ENCODE data around the gene TTC9B.
A peak's percentile ranks its signal among the peaks of the same experiment; 100 is the strongest.
"Not testable (repeated sequence)": the region's sequence is repeated elsewhere in the genome, so short reads cannot be mapped to it uniquely, and the experiment has no call there.

TTC9B gene

DNA sequence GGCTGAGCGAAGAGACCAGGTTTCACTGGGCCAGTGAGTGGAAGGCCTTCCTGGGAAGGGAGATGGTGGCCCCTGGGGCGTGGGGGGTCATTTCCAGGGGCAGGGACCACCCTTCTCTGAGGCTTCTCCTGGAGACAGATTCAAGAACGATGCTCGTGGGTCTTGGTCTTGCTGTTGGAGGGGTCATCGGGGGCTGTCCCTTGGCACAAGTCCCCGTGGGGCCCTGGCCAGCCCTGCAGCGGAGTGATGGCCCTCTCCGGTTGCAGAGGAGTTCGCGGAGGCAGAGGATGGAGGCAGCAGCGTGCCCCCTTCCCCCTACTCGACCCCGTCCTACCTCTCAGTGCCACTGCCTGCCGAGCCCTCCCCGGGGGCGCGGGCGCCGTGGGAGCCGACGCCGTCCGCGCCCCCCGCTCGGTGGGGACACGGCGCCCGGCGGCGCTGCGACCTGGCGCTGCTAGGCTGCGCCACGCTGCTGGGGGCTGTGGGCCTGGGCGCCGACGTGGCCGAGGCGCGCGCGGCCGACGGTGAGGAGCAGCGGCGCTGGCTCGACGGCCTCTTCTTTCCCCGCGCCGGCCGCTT lies 4.8 kb downstream of the TTC9B start:
- DNase-seq: no peak

DNA sequence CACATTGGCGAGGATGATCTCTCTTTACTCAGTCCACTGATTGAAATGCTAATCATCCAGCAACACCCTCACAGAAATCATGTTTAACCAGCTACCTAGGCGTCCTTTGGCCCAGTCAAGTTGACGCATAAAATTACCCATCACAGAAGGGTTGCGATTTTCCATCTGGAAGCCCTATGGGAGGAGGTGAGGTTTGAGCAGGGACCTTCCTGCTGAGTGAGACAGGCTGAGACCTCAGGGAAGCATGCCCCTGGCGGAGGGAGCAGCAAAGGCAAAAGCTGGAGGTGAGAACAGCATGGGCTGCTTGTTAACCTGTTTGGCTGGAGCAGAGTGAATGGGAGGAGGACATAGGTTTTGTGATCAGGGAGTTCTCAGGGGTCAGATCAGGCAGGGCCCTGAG lies 7.3 kb downstream of the TTC9B start:
- no peak for DNase-seq

DNA sequence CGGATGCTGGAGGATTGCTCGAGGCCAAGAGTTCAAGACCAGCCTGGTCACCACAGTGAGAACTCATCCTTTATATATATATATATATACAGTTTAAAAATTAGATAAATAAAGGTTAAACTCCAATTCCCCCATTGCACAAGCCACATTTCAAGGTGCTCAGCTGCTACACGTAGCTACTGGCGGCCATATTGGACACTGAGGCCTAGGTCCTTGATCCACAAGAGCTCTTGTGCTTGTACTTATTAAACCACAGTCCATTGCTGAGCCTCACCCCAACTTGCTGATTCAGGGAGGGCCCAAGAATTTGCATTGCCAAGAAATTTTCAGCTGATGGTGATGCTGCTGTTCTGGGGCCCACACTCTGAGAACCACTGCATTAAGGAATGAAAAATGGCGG lies 9.6 kb downstream of the TTC9B start:
- no peak for DNase-seq

GRCh38 chr19:40205760-40206159 lies 12.4 kb downstream of the TTC9B start:
- no peak for DNase-seq

- DNase-seq: no peak
Measured at GRCh38 chr19:40204381-40204780, 13.8 kb downstream of the TTC9B start.

GRCh38 chr19:40200341-40201099 lies 17.7 kb downstream of the TTC9B start:
- DNase-seq: no peak

DNA sequence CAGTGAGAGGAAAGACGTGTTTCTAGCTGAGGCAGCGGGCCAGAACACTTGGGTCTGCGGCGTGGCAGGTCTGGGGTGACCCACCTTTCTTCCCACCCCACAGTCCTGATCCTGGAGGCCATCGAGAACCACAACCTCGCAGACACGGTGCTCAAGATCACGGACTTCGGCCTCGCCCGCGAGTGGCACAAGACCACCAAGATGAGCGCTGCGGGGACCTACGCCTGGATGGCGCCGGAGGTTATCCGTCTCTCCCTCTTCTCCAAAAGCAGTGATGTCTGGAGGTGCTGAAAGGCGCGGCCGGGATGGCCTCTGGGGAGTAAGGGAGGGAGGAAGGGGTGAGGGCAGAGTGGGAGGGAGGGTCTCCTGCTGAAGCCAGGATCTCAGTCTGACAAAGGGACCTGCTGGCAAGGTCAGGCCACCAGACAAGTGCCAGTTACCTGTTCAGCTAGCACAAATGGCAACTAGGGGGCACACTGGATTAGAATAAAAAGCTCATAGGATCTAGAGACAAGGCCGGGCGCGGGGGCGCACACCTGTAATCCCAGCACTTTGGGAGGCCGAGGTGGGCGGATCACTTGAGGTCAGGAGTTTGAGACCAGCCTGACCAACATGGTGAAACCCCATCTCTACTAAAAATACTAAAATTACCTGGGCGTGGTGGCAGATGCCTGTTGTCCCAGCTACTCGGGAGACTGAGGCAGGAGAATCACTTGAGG lies 19.8 kb downstream of the TTC9B start:
- no peak for DNase-seq

DNA sequence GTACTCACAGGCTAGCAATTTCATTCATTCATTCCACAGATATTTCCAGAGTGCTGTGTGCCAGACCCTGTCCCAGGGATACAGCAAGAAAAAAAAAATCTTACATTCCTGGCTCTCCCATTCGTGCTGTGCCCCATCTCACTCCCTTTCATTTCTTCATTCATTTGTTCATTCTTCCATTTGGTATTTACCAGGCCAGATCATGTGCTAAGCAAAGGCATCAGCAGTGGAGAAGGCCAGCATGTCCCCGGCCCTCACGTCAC lies 24.7 kb downstream of the TTC9B start:
- DNase-seq: no peak

GRCh38 chr19:40192758-40193586 lies 25.2 kb downstream of the TTC9B start:
- no peak for DNase-seq

GRCh38 chr19:40191836-40192646 lies 26.1 kb downstream of the TTC9B start:
- DNase-seq: peak; percentile 69 to 88 (median 71)

DNA sequence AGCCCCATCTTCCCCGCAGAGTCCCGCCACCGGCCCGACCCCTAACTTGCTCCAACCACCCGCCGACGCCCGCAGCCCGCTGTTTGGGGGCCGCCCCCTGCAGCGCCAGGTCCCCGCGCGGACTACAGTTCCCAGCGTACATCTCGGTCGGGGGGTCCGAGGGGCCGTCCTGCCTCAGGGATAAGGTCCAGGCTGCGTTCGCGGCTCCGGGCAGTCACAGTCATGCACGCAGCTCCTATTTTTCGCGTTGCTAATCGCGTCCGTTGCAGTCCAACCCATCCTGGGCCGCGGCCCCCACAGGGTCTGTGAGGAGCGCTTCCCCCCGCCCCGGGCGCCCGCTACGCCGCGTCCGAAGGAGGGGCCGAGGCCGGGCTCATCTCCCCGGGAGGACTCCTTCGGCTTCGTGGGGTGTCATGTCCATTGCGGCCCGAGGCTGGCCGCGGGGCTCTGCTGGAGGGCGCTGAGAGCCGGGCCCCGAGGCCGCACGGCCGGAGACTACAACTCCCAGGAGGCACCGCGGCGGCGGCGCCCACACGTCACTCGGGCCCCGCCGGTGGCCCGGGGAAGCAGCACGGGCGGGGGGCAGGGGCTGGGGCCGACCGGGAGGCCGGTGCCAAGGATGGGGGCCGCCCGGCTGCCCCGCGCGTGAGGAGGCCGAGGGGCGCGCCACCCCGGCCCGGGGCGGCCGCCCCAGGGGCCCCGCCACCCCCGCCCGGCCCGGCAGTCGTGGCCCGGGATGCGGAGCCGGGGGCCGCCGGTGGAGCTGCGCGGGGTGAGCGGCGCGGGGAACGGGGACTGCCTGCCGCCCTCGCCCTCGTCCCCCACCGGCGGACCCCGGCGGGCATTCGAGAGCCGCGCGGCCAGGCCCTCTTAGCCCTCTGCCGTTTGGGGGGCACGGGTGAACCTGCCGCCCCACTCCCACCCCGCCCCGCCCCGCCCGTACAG lies 27.0 kb downstream of the TTC9B start, which contains the start of gene MAP3K10:
TSS of gene MAP3K10 (plus strand) at position 536 of the 945 bp plus-strand sequence. CDS start 606 bp downstream, outside the sequence.
- DNase-seq: peak; percentile 79 to 92 (median 83)

DNA sequence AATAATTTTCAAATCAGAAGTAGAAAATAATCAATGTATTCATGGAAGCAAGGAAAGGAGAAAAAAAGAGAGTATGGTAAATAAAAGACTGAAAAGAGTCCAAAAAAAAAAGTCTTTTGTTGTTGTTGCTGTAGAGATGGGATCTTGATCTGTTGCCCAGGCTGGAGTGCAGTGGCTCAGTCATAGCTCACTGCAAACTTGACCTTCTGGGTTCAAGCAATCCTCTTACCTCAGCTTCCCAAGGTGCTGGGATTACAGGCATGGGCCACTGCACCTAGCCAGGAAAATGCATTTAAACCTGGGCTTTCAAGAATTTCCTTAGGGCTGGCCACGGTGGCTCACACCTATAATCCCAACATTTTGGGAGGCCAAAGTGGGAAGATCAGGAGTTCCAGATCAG lies 33.9 kb downstream of the TTC9B start:
- DNase-seq: no peak

GRCh38 chr19:40178756-40179155 lies 39.4 kb downstream of the TTC9B start:
- DNase-seq: no peak

- peak; percentile 60 to 66 (median 63) for DNase-seq
Measured at GRCh38 chr19:40177286-40178070, 40.7 kb downstream of the TTC9B start.

DNA sequence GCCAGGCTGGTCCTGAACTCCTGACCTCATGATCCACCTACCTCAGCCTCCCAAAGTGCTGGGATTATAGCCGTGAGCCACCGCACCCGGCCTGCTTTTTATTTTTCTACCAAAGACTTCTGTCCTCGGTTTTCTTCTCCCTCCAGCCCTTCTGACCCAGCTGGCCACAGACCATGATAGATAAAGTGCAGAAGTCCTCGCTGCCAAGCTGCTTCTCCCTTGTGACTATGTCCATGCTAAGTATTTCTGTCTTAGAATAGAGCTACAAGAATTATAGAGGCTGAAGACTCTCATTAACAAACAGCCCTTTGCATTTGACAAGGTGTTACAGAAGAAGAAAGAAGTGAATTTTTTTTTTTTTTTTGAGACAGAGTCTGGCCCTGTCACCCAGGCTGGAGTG lies 42.4 kb downstream of the TTC9B start:
- DNase-seq: no peak

DNA sequence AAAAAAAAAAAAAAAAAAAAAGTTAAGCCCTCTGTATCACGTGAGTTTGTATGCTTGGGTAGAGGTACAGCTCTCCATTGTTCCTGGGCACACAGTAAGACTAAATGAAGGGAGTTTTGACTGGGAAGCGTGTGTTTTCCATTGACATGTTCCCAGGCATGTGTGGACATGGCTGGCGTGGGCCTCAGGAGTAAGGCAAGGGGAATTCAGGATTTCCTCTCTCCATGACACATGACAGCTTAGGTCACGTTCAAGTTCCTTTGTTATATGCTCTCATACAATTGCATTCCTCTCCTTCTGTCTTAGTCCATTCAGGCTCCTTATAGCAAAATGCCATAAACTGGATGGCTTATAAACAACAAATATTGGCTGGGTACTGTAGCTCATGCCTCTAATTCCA lies 44.1 kb downstream of the TTC9B start:
- peak; percentile 49 to 58 (median 55) for DNase-seq

GRCh38 chr19:40171293-40171692 lies 46.9 kb downstream of the TTC9B start:
- not testable (repeated sequence) for DNase-seq

DNA sequence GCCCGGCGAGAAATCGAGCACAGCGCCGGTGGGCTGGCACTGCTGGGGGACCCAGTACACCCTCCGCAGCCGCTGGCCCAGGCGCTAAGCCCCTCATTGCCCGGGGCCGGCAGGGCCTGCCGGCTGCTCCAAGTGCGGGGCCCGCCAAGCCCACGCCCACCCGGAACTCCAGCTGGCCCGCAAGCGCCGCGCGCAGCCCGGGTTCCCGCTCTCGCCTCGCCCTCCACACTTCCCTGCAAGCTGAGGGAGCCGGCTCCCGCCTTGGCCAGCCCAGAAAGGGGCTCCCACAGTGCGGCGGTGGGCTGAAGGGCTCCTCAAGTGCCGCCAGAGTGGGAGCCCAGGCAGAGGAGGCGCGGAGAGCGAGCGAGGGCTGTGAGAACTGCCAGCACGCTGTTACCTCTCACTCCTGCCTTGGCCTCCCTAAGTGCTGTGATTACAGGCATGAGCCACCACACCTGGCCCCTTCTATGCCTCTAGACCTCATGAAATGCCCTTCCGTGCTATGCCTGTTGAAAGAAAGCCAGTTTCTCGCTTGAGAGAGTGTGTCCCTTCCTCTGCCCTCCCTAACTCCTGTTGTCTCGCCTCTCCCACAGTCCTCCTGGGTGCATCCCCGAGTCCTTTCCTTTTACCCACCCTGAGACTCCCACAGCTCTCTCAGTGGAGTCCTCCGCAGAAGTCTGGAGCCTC lies 47.7 kb downstream of the TTC9B start:
- not testable (repeated sequence) for DNase-seq

GRCh38 chr19:40169482-40170302 lies 48.5 kb downstream of the TTC9B start:
- DNase-seq: not testable (repeated sequence)
